ENCODE measurements around the gene KANK4.

DNA sequence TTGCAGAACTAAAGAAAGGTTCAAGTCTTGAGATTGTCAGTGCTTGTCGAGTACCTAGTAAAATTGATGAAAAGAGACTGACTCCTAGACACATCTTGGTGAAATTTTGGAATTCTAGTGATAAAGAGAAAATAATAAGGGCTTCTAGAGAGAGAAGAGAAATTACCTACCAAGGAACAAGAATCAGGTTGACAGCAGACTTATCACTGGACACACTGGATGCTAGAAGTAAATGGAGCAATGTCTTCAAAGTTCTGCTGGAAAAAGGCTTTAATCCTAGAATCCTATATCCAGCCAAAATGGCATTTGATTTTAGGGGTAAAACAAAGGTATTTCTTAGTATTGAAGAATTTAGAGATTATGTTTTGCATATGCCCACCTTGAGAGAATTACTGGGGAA is 108.3 kb downstream of the KANK4 start:
- TF ChIP-seq, protein P1, sequence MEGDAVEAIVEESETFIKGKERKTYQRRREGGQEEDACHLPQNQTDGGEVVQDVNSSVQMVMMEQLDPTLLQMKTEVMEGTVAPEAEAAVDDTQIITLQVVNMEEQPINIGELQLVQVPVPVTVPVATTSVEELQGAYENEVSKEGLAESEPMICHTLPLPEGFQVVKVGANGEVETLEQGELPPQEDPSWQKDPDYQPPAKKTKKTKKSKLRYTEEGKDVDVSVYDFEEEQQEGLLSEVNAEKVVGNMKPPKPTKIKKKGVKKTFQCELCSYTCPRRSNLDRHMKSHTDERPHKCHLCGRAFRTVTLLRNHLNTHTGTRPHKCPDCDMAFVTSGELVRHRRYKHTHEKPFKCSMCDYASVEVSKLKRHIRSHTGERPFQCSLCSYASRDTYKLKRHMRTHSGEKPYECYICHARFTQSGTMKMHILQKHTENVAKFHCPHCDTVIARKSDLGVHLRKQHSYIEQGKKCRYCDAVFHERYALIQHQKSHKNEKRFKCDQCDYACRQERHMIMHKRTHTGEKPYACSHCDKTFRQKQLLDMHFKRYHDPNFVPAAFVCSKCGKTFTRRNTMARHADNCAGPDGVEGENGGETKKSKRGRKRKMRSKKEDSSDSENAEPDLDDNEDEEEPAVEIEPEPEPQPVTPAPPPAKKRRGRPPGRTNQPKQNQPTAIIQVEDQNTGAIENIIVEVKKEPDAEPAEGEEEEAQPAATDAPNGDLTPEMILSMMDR (IDR thresholded peaks at IDR 0.05): no peak
- no peak for TF ChIP-seq POLR2A (IDR thresholded peaks at IDR 0.05)
